Duodenal mucosa (tissue), 2 donors: ENCODE data around the gene DNAH14.
"Not testable (repeated sequence)": the region's sequence is repeated elsewhere in the genome, so short reads cannot be mapped to it uniquely, and the experiment has no call there.

Experiments used
- H3K27ac ChIP-seq: one replicate; pipeline ENCODE4 v1.7.0; 2013; ENCODE audit warnings: low read depth, low read length
- H3K27me3 ChIP-seq, 2 donors: one replicate each; pipeline ENCODE4 v1.7.0; 2013; ENCODE audit warnings: low read length in 2 of 2, control low read depth in 1 of 2; ENCODE audit not compliant: insufficient read depth in 2 of 2, control insufficient read depth in 1 of 2
- H3K36me3 ChIP-seq, 2 donors: one replicate each; pipeline ENCODE4 v1.7.0; 2013; ENCODE audit warnings: low read length in 2 of 2, control low read depth in 1 of 2; ENCODE audit not compliant: insufficient read depth in 2 of 2, control insufficient read depth in 1 of 2
- H3K4me1 ChIP-seq, 2 donors: one replicate each; pipeline ENCODE4 v1.7.0; 2013; ENCODE audit warnings: low read length in 2 of 2, control low read depth in 1 of 2; ENCODE audit not compliant: insufficient read depth in 2 of 2, control insufficient read depth in 1 of 2
- H3K4me3 ChIP-seq, 2 donors: one replicate each; pipeline ENCODE4 v1.7.0; 2013; ENCODE audit warnings: low read length in 2 of 2, low read depth in 1 of 2
- H3K9ac ChIP-seq, 2 donors: one replicate each; pipeline ENCODE4 v1.7.0; 2013; ENCODE audit warnings: low read length in 2 of 2, low read depth in 1 of 2
- H3K9me3 ChIP-seq, 2 donors: one replicate each; pipeline ENCODE4 v1.7.0; 2013; ENCODE audit warnings: low read length in 2 of 2, control low read depth in 1 of 2; ENCODE audit not compliant: control insufficient read depth in 1 of 2

DNAH14 gene

DNA sequence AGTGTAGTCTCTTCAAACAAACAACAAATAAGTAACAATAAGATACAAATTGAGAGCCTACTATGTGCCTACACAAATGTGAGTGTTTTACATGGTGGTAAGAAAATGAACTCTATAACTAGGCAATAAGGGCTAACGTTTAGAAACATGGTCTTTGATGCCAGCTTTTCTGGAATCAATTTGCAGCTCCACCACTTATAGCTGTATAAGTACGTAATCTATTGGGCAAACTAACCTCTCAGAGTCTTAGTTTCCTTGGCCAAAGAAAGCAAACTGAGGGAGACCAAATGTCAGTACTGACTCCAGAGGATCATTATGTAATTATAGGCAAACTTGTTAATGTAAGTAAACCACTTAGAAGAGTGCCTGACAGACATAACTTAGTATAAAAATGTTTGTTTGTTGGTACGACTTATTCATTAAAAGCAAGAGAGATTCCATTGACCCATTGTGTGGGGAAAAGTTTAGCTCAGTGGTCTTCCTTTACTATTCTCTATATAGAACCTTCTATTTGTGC is 438.6 kb downstream of the DNAH14 start:
- H3K4me3 ChIP-seq, result no peak overlapping the region
- H3K27ac ChIP-seq, result no peak overlapping the region
- H3K36me3 ChIP-seq, result no peaks in the 10 kb centered on the region
- H3K9ac ChIP-seq, result no peak overlapping the region
- H3K9me3 ChIP-seq, result no peaks in the 10 kb centered on the region
- H3K4me1 ChIP-seq, result no peaks in the 10 kb centered on the region
- no peaks in the 10 kb centered on the region for H3K27me3 ChIP-seq

- Histone ChIP-seq H3K27me3 (no peaks in the 10 kb centered on the region), H3K4me1 (no peaks in the 10 kb centered on the region), H3K9ac (no peak overlapping the region), H3K36me3 (no peaks in the 10 kb centered on the region), H3K9me3 (no peaks in the 10 kb centered on the region), H3K4me3 (no peak overlapping the region), H3K27ac (no peak overlapping the region)
Measured at GRCh38 chr1:225371366-225372010, 442.0 kb downstream of the DNAH14 start.

- Histone ChIP-seq H3K36me3 (no peaks in the 10 kb centered on the region), H3K9ac (no peak overlapping the region), H3K4me1 (no peaks in the 10 kb centered on the region), H3K9me3 (no peaks in the 10 kb centered on the region), H3K27ac (no peak overlapping the region), H3K27me3 (no peaks in the 10 kb centered on the region), H3K4me3 (no peak overlapping the region)
Measured at GRCh38 chr1:225373155-225373554, 443.7 kb downstream of the DNAH14 start.

DNA sequence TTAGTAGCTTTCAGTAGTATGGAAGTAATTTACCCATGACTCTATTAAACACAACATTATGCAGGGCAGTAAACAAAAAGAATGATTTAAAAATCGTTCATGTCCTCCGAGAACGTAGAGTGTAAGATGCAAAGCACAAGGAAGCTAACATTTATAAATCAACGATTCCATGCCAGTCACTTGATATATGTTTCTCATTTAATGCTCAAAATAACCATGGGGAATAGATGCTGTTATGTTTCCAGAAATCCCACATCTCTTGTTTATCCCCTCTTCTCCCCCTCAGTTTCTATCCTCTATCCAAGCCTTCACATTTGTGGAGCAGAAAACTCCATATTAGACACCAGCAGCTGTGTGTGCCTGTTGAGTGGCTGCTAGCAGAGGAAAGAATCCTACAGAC is 445.5 kb downstream of the DNAH14 start:
- Histone ChIP-seq H3K9ac (no peak overlapping the region), H3K4me3 (no peak overlapping the region), H3K27me3 (no peaks in the 10 kb centered on the region), H3K4me1 (no peaks in the 10 kb centered on the region), H3K36me3 (no peaks in the 10 kb centered on the region), H3K9me3 (no peaks in the 10 kb centered on the region), H3K27ac (no peak overlapping the region)

DNA sequence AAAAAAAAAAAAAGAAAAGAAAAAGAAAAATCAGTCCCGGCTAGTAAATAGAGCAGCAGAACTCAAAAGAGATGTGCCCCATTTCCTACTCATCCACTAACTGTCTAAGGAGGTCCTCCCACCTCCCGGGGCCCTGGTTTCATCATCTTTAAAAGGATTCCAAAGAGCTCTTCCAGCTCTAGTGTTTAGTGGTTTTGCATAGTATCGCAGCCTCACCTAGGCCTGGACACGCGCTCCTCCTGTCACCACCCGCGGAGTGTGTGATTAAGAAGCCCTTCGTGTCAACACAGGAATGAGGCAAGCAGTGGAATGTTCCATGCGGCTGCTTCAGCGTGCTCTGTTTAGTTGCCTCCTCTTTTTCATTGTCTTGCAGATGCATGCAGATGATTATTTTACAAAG is 449.4 kb downstream of the DNAH14 start:
- no peak overlapping the region for H3K4me3 ChIP-seq
- H3K27ac ChIP-seq, result no peak overlapping the region
- no peak overlapping the region for H3K9ac ChIP-seq
- H3K27me3 ChIP-seq, result no peaks in the 10 kb centered on the region
- no peaks in the 10 kb centered on the region for H3K9me3 ChIP-seq
- no peaks in the 10 kb centered on the region for H3K36me3 ChIP-seq
- no peaks in the 10 kb centered on the region for H3K4me1 ChIP-seq

DNA sequence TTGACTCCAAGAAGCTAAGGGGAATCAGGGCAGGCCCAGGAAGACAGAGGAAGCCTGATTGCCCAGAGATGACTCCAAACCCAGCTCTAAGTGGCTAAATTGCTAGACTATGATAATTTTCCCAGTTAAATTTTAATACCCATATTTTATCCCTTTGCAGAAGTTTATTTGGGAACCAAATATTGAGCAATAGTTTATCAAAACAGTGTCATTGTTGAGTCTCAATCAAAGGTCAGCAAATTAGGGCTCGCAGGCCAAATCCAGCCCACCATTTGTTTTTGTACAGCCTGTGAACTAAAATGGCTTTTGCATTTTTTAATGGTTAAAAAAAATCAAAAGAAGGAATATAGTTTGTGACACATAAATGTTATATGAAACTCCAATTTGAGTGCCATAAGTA is 451.2 kb downstream of the DNAH14 start:
- no peaks in the 10 kb centered on the region for H3K9me3 ChIP-seq
- H3K36me3 ChIP-seq, result no peaks in the 10 kb centered on the region
- H3K9ac ChIP-seq, result no peak overlapping the region
- H3K27me3 ChIP-seq, result no peaks in the 10 kb centered on the region
- H3K4me3 ChIP-seq, result no peak overlapping the region
- no peak overlapping the region for H3K27ac ChIP-seq
- no peaks in the 10 kb centered on the region for H3K4me1 ChIP-seq

DNA sequence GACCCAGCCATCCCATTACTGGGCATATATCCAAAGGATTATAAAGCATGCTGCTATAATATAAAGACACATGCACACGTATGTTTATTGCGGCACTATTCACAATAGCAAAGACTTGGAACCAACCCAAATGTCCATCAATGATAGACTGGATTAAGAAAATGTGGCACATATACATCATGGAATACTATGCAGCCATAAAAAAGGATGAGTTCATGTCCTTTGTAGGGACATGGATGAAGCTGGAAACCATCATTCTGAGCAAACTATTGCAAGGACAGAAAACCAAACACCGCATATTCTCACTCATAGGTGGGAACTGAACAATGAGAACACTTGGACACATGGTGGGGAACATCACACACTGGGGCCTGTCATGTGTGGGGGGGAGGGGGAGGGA is 457.4 kb downstream of the DNAH14 start:
- H3K4me1 ChIP-seq, H3K27me3 ChIP-seq, H3K4me3 ChIP-seq, H3K9me3 ChIP-seq, H3K9ac ChIP-seq, H3K36me3 ChIP-seq, H3K27ac ChIP-seq: not testable (repeated sequence)

DNA sequence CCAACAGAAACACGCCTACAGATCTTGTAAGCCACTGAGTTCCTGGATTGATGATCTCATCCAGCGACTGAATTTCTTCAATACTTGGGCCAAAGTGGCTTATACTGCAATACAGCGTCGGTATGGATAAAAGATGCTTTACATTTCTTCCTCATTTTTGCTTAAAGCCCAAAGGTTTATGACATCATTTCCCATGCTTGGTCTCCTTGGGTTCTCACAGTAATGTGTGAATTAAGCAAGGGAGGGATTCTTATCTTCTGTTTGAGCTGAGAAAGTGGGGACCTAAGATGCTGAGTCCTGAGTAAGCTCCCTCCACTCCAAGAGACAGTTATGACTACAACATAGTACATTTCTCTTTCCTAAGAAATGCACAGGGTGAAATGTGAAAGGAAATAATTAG is 458.9 kb downstream of the DNAH14 start:
- Histone ChIP-seq H3K27me3 (no peaks in the 10 kb centered on the region), H3K27ac (no peak overlapping the region), H3K9ac (no peak overlapping the region), H3K4me1 (no peaks in the 10 kb centered on the region), H3K36me3 (no peaks in the 10 kb centered on the region), H3K4me3 (no peak overlapping the region), H3K9me3 (no peaks in the 10 kb centered on the region)

DNA sequence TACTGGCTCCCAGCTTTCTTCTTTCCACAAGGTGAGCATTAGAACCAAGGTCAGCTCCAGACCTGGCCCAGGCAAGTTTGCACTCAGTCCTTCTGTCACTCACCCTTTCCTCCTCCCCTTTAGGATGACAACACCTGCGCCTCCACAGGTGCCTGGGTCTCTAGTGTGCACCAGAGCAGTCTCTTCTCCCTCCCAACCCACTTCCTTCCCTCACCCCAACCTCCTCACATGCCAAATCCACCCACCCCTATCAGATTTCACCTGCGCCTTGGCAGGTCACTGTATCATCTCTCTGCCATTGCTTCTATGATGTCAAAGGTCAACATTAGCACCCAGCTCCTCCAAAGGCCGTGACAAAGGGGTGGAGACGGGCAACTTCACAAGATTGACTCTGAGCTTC is 460.4 kb downstream of the DNAH14 start:
- Histone ChIP-seq H3K4me3 (no peak overlapping the region), H3K9ac (no peak overlapping the region), H3K27me3 (no peaks in the 10 kb centered on the region), H3K4me1 (no peaks in the 10 kb centered on the region), H3K36me3 (no peaks in the 10 kb centered on the region), H3K9me3 (no peaks in the 10 kb centered on the region), H3K27ac (no peak overlapping the region)

GRCh38 chr1:225396357-225396756 is 466.9 kb downstream of the DNAH14 start:
- H3K27me3 ChIP-seq, result no peaks in the 10 kb centered on the region

GRCh38 chr1:225400968-225401367 is 471.5 kb downstream of the DNAH14 start:
- peaks cover 36 to 72% of the 10 kb centered on the region in 2 donors for H3K36me3 ChIP-seq
- no peaks in the 10 kb centered on the region for H3K27me3 ChIP-seq

More at GRCh38 chr1:225396357-225396756, 466.9 kb downstream of the DNAH14 start:
- Histone ChIP-seq H3K4me1 (no peaks in the 10 kb centered on the region), H3K4me3 (no peak overlapping the region), H3K36me3 (peaks cover 15 to 32% of the 10 kb centered on the region in 2 donors), H3K9me3 (no peaks in the 10 kb centered on the region), H3K9ac (no peak overlapping the region), H3K27ac (no peak overlapping the region)

More at GRCh38 chr1:225400968-225401367, 471.5 kb downstream of the DNAH14 start:
- H3K9ac ChIP-seq, result no peak overlapping the region
- H3K27ac ChIP-seq, result no peak overlapping the region
- no peaks in the 10 kb centered on the region for H3K9me3 ChIP-seq
- no peaks in the 10 kb centered on the region for H3K4me1 ChIP-seq
- no peak overlapping the region for H3K4me3 ChIP-seq
